NCI-H226 (cell line): ENCODE data around the gene DUSP9.
"Not testable (repeated sequence)": the region's sequence is repeated elsewhere in the genome, so short reads cannot be mapped to it uniquely, and the experiment has no call there.

Experiments
- DNase-seq: peaks from one replicate; pipeline ENCODE4 v3.0.0-alpha.2; 2015

Gene DUSP9

DNA sequence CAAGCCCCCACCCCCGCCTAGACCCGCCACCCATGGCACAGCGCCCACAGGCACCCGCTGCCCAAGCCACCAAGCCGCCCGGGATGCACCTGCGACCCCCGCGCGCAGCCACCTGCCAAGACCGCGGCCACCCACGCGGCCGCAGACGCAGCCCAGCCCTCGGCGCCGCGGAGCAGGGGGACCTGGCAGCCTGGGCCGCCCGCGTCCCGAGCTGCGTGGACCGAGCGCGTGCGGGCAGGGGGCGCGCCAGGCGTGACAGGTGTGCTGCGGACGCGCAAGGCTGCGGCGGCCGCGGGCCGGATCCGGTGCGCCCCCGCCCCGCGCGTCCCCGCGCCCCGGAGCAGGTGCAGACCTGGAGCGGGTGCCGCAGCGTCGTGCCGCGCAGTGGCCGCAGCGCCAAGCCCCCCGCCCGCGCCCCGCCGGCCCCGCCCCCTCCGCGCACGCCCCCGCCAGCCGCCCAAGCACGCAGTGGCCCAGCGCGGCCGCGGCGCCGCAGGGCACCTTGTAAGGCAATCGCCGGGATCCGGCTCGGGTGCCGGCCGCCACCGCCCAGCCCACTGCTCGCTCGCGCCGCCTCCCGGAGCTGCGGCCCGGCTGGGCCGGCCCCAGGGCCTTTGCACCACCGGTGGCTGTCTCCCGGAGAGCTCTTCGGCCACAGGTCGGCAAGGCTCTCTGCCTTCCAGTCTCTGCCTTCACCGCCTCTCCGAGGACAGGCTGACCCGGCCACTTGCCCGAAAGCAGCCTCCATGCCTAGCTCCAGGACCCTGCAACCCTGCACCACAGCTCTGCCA is 26.6 kb downstream of the DUSP9 start, which contains the start of gene PNCK:
Gene PNCK (minus strand): TSS at position 386 of the 791 bp plus-strand sequence. CDS start 737 bp downstream, outside the sequence.
- no peak for DNase-seq

DNA sequence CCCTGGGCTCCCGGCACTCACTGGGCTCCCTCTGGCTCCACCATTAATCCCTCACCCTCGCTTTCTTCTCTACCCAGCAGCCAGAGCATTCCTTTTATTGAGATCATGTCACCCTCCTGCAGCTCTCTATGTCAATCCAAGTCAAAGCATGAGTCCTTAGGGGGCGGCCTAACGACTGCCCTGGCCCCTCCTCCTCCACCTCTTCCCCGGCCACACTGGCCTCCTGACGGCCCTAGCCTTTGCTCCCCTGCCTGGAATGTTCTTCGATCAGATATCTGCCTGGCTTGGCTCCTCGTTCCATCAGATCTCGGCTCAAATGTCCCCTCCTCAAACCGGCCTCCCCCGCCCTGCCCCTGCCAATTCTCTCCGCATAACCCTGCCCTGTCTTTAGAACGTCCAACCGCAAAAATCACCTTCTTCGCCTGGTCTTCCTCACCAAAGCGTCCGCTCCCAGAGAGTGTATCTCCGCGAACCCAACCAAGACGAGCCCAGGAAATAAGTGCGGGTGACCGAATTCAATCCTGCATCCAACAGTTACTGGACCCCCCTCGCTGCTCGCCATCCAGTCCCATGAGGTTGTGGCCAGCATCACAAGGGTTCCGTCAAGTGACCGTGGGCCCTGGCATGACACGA is 27.3 kb downstream of the DUSP9 start:
- DNase-seq: no peak

DNA sequence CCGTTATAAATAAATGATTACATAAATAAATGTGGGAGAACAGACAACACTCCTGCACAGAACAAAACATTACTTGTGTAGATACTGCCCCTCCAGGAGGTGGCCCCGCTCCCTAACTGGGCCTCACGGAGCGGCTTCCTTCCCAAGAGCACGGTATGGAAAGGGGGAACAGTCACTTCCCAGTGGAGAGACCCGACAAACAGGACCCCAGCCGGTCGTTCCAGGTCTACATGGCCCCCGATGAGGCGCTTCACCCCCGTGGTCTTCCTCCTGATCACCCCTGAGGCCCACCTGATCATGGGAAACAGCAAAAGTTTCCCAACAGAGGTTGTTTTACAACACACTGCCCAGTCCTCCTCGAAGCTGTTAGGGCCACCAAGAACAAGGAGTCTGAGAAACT is 34.2 kb downstream of the DUSP9 start:
- DNase-seq: no peak

DNA sequence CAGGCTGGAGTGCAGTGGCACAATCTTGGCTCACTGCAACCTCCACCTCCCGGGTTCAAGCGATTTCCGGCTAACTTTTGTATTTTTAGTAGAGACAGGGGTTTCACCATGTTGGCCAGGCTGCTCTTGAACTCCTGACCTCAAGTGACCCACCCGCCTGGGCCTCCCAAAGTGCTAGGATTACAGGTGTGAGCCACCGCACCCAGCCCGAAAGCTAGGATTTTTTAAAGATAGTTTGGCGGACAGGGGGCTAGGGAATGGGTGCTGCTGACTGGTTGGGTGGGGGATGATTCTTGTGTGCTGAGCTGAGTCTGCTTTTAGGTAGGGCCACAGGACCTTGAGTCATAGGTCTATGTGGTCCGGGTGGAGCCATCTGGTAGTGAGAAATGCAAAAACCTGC is 36.5 kb downstream of the DUSP9 start:
- DNase-seq: not testable (repeated sequence)

DNA sequence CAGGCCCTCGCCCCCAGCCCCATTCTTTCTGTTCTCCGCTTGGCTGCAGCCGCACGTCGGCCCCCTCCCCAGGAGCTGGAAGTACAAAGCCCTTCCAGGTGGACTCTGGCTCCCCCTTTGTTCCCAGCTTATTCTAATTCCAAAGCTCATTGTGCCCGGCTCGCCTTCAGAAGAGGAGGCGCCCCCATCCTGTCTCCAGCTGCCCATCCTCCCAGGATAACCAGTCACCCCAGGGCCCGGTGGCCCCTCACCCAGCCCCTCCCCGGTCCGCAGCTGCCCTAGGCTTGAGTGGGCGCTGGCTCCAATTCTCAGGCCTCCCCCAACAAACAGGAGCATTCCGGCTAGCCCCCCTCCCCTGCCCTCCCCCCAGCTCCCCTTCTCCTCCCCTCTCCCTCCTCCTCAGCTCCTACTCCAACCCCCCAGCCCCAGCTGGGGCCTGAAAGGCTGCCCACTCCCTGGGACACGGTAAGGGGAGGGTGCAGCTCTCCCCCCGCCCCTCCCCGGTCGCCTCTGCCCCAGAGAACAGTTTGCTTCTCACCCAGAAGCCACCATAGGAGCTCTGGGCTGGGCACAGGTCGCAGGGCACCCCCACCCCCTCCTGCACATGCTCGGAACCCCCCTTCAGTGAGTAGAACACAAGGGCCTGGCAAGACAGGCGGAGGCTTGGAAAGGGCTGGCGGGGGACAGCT is 37.6 kb downstream of the DUSP9 start:
- DNase-seq: no peak

DNA sequence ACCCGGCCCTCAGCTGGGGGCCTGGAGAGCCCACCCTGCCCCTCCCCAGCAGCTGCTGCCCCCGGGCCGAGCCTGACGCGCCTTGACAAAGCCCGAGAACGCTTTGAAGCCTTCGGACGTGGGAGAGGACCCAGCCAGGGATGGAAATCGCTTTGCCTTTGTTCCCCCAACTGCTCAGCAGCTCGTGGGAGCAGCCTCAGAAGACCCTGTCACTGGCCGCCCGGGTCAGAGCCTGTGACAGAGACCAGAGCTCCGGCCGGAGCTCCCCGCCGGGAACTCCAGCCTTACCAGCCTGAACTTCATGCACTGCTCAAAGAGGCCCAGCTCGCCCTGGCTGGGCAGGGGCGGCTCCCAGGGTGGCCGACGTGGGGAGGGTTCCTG is 38.1 kb downstream of the DUSP9 start:
- no peak for DNase-seq

DNA sequence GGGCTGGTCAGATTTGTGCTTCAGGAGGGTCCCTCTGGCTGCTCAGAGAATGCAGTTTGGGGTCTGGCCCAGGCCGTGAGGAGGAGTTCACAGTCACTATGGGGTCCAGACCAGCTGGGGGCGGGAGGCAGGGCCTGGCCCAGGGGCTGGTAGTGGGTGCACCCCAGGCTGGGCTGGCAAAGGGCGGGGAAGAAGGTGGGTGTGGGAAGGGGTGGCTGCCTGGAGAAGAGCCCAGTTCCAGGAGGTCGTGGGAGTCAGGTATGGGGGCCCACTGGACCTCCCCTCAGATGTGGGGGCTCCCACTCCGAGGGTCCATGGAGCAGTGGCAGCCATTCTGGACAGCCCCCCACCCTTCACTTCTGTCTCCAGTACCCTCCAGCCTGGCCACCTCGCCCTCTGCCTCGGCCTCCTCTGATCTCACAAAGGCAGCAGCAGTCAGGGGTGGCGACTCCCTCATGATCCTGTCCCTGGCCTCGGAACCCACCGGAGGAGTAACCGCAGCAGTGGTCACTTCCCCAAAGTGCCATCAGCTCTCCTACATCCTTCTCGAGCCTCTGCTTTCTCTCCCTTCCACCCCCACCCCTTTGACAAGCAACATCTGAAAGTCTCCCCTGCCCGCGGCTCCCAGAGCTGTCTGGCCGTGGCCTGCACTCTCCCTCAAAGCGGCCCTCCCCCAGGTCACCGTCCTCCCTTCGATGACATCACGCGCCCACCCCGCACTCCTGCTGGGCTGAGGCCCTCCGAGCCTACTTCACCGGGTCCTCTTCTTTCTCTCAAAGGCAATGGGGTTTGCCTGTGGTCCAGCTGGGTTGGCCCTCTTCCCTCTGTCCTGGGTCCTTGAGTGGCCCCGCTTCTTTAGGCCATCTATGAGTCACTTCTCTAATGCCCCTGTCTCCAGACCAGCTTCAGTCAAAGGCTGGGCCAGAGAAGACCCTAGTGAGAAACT is 39.0 kb downstream of the DUSP9 start:
- DNase-seq: no peak

DNA sequence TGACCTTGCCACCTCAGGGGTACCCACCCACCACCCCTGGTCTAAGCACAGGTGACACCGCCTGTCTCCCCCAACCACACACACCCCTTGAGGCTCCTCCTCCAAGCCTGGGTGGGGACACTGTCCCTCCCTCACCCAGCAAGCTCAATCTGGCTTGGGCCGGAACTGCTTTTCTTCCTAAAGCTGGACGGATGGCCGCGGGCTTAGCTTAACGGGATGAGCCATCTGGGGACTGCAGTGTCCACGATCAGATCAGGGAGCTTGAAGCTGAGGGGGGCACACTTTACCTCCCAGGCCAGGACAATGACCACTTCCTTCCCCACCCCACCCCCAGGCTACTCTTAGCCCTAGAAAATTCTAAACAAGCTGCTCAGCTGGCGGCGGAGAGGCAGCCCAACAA is 39.7 kb downstream of the DUSP9 start:
- DNase-seq: no peak

DNA sequence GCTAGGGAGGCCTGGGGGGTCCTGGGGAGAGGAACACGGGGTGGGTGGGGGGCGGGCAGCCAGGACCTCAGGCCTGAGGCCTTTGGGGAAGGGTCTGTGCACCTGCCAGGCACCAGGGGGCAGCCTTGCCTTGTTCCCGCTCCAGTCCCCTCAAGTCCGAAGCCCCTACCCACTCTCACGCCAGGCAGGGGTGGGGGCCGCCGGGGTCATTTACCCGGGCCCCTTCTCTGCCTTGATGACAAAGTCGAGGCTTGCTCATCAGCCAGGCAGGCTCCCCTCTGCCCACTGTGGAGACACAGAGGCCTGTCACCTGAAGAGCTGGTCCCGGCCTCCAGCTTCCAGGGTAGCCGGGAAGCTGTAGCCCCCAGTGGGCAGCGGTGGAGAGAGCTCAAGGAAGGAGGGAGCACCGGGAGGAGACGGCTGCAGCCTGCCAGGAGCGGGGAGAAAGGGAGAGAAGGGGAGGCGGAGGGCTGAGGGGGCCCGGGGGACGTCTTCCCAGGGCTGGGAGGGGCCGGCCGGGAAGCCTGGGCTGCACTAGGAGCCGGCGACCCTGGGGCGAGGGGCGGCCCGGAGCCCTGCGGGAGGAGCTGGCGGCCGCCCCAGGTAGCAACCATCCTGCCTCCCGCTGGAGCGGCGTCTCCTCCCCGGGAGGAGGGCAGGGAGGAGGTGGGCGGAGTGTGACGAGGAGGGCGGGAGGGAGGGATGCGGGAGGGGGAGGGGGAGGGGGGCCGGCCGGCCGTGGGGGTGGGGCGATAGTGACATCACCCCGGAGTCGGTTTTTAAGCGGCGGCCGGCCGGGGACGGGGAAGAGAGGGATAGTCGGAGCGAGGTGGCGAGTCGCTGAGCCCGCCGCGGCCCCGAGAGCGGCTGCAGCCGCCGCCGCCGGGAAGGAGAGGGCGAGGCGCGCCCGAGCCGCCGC is 40.4 kb downstream of the DUSP9 start, which contains the start of gene SLC6A8:
Gene SLC6A8 (plus strand): TSS at position 806 of the 919 bp plus-strand sequence. CDS start 649 bp downstream, outside the sequence.
- DNase-seq: peak; percentile 41

DNA sequence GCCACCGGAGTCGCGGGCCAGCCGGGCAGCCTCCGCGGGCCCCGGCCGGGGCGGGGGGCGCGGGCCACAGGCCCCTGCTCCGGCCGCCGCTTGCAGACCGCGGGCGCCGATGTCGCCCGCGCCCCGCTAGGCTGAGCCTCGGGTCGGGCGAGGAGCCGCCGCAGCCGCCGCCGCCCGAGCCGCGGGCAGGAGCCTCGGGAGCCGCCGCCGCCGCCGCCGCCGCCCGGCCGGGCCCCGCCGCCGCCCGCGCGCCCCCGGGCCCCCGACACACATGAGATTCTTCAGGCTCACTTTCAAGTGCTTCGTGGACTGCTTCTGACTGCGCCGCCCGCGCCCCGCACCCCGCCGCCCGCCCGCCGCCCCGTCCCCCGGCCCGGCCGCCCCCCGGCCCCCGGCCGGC is 41.1 kb downstream of the DUSP9 start:
- no peak for DNase-seq

DNA sequence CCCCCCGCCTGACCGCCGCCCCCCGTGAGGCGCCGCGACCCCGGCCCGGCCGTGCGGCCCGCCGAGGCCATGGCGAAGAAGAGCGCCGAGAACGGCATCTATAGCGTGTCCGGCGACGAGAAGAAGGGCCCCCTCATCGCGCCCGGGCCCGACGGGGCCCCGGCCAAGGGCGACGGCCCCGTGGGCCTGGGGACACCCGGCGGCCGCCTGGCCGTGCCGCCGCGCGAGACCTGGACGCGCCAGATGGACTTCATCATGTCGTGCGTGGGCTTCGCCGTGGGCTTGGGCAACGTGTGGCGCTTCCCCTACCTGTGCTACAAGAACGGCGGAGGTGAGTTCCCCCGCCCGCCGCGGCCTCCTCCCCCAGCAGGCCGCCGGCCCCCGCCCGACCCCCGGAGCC is 41.5 kb downstream of the DUSP9 start:
- DNase-seq: no peak

DNA sequence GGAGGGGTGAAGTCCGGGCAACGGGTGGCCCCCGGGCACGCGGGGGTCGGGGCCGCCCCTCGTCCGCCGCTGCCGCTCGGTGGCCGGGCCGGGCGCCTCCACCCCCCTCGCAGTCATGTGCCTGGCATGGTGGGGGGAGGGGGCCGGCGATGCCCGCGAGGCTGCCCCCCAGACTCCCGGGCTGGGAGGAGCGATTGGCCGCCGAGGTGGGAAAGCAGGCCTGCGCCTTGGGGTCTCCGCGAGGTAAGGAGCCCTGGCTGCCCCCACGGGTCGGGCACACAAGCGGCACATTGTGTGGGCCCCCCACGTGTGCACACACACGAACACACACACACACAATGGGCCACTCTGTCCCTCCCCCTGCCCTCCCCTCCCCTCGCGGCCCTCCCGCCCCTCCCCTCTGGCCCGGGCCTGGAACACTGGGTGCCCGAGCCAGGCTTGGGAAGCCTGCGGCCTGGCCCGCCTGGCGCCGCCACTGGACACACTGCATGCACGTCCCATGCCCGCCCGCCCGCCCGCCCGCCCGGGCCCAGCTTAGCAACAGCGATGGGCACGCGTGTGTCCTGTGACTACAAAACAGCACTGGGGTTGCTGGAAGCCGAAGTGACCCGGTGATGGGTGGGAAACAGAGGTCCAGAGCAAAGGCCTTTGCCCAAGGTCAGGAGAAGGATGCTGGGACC is 42.0 kb downstream of the DUSP9 start:
- no peak for DNase-seq

DNA sequence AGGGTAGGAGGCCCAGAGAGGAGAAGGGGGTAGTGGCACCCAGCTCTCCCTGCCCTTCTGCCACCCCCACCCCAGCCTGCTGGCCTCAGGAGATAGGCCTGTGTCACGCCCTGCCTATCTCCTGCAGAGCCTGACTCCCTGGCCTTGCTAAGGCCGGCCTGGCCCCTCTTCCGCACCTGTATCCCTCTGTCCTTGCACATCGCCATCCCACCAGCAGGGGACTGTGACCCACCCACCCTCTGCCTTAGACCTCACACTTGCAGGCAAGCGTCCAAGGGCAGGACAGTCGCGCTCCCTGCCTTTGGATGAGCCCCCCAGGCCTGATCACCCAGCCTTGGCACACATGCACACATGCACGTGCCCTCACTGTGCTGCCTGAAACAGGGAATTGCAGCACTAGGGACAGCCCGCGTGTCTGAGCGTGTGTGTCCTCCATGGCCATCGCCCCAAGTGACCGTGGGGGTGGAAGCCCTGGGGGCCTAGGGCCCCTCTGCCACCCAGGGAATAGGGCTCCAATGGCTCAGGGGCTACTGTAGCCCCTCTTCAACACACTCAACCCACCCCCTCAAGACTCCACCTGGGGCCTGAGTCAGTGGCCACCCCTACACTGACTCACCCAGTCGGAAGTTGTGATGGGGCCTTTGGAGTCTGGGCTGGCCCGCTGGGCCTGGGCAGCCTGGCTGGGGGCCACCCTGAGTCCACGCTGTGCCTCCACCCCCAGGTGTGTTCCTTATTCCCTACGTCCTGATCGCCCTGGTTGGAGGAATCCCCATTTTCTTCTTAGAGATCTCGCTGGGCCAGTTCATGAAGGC is 42.9 kb downstream of the DUSP9 start:
- DNase-seq: peak; percentile 15

DNA sequence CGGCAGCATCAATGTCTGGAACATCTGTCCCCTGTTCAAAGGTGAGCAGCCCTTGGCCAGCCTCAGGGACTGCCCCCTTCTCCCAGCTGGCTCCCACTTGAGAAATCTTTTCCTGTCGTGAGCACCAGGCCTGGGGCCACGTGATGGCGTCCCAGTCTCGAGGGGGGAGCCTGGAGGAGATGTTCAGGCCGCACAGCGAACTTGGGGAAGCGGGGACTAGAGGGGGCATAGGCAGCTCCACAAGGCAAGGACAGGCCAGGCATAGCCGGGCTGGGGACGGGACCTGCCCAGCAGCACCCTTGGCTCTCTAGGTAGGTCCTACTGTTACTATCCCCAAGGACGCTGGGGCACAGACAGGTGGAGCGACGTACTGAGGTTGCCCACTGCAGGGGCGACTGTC is 43.5 kb downstream of the DUSP9 start:
- DNase-seq: no peak

DNA sequence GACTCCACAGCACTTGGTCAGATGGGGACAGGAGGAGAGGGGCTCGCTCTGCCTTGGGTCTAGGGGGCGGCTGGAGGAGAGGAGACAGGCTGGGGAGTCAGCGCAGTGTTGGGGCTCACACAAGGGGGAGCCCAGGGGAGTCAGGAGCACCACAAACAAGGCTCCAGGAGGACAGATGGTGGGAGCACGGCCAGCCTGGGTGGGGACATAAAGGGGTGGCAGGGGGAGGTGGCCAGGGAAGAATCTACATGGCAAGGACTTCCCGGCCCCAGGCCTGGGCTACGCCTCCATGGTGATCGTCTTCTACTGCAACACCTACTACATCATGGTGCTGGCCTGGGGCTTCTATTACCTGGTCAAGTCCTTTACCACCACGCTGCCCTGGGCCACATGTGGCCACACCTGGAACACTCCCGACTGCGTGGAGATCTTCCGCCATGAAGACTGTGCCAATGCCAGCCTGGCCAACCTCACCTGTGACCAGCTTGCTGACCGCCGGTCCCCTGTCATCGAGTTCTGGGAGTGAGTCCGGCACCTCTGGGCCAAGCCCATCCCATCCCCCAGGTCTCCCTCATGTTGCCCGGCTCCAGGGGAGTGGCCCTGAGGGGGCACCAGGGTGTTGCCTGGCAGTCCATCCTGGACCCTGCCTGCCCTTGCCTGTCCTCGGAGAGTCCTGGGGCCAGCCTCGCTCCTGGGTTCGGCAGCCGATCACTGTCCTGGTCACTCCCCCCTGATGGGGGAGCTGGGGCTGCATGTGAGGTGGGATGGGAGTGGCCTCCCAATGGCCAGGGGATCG is 44.2 kb downstream of the DUSP9 start:
- not testable (repeated sequence) for DNase-seq

DNA sequence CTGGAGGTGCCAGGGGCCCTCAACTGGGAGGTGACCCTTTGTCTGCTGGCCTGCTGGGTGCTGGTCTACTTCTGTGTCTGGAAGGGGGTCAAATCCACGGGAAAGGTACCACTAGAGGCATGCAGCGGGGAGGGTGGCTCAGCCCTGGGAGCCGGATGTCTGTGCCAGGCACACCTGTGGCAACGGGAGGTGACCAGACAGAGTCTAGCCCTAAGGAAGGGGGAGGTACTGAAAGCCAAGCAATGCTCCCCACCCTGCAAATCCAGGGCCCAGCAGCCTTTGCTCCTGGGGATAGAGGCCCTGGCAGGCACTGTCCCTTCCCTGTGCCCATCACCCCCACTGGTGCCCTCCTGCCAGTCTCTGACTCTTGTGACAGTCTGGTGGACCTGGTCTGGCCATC is 45.0 kb downstream of the DUSP9 start:
- no peak for DNase-seq

DNA sequence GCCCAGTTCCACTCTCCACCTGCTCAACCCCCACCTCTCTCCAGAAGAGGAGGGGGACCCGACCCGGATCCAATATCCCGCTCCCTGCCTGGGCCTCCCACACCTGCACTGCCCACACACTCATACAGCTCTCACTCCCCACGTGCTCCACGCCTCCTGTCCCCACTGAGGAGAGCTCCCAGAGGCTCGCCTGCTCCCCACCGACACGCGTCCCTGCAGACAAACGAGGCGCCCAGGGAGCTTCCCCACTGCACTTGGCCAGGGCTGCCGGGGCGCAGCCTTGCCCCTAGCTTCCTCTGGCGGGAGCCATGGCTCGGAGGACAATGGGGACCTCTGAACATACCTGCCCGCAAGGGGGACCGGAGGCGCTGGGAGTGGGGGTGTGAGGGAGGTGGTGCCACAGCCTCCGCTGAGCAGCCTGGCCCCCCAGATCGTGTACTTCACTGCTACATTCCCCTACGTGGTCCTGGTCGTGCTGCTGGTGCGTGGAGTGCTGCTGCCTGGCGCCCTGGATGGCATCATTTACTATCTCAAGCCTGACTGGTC is 45.7 kb downstream of the DUSP9 start:
- no peak for DNase-seq

DNA sequence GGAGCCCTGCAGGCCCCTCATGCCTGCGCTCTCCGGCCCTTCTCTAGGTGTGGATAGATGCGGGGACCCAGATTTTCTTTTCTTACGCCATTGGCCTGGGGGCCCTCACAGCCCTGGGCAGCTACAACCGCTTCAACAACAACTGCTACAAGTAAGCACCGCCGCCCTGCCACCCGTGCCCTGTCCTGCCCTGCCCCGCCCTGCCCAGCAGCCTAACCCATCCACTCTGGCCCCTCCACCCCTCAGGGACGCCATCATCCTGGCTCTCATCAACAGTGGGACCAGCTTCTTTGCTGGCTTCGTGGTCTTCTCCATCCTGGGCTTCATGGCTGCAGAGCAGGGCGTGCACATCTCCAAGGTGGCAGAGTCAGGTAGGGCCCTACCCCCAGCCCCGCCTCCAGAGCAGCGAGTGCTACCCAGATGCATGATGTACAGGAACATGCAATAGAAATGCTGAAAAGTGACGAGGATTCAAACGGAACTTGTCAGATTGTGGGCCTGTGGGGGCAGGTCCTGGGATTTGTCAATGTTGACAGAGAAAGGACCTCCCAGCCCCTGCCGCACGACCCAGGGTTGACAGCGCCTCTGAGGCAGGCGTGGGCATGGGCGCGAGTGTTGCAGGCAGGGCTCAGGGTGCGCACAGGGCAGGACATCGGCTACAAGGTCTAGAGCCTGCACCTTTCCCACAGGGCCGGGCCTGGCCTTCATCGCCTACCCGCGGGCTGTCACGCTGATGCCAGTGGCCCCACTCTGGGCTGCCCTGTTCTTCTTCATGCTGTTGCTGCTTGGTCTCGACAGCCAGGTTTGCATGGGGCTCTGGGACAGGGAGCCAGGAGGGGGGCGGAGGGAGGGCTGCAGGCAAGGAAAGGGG is 46.4 kb downstream of the DUSP9 start:
- DNase-seq: no peak
